Measurements from ENCODE around the gene TMEM191C.

- TF ChIP-seq CTCF (IDR thresholded peaks at IDR 0.05): no peak
- no peak for TF ChIP-seq EZH2phosphoT487 (IDR thresholded peaks at IDR 0.05)
- no peak for TF ChIP-seq EZH2 (IDR thresholded peaks at IDR 0.05)
These were observed 20.9 kb upstream of the TMEM191C start for GRCh38 chr22:21446128-21446826.
